ENCODE data around the gene FTO.

DNA sequence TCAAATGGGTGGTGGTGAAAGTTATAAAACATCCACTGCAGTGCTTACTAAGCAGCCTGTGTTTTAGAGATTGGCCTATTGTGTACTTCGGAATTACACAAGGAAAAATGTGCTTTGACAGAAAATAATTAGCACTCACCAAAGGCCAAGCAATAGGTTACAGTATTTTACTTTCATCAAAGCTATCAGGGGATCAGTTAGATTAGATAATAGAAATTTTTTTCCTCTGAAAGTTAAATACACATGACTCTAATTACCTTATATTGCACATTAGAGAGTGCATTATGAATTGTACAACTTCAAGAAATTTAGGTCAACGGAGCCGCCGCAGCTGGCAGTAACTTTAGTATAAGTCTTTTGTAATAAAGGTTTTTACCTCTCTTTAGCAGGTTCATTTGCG, 232.6 kb downstream of the FTO start:
- TF ChIP-seq GATA2 (IDR thresholded peaks at IDR 0.05; ENCODE audit: low read depth, low read length), result no peak
- no peak for TF ChIP-seq GATA3 (IDR thresholded peaks at IDR 0.05; ENCODE audit: low read depth, low read length)
